Hematopoietic multipotent progenitor cell treated with erythropoietin and hydrocortisone succinate and interleukin-3 and kit ligand, for 8 days (in vitro differentiated cells): ENCODE results near the gene MRPL54.

Experiments
- DNase-seq: peaks from one replicate; pipeline ENCODE4 v3.0.0-alpha.2; 2015

Gene MRPL54

DNA sequence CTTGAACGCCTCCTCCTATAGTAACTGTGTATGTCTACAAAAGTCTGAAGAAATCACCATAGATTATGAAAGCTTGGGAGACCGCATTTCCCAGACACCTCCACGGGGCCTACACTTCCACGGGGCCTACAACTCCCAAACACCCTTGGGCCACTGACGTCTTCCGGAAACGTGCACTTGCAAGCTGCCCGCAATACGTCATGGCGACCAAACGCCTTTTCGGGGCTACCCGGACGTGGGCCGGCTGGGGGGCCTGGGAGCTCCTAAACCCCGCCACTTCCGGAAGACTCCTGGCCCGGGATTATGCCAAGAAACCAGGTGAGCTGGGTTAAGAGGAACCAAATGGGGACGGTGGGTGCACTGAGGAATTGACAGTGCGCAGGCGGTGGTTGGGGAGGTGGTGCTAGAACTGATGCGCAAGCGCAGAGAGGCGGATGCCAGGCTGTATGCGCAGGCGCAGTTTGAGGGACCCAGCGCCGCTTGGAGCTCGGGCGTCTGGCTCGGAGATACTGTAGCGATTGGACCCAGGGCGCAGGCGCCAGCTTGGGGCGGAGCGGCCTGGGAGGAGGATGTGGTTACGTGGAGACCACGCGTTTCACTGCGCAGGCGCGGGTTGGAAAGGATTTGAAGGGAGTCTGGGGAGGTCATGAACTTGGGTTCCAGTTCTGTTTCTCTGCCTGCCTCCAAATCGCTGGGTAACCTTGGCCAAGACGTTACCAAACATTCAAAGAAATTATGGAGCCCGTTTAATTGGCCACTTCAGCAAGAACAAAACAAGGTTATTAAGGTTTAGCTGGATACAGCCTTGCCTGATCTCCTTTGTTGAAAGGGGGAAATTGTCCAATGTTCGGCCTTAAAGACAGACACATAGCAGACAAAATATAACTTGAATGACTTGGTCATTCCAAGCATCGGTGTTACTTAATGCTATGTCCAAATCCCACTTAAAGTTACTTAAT is at the start of gene MRPL54:
TSS of gene MRPL54 (plus strand) at position 182 of the 959 bp plus-strand sequence. CDS start at position 201, 19 bp downstream.
- DNase-seq: peak; percentile 99

- DNase-seq: no peak
These were observed 46.3 kb upstream of the MRPL54 start for GRCh38 chr19:3716147-3716668.

DNA sequence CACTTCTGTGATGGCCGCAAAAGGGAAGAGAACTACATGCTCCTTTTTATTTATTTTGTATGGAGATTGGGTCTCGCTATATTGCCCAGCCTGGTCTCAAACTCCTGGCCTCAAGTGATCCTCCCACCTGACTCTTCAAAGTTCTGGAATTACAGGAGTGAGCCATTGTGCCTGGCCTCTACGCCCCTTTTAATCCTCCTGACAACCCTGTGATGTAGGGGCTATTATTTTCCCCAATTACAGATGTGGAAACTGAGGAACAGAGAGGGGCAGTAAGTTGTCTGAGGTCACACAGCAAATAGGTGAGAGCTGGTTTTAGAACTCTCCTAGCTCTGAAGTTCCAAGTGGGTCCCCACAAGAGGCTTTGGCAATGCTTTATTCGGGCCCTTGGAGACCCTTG is 42.6 kb upstream of the MRPL54 start:
- DNase-seq: no peak

DNA sequence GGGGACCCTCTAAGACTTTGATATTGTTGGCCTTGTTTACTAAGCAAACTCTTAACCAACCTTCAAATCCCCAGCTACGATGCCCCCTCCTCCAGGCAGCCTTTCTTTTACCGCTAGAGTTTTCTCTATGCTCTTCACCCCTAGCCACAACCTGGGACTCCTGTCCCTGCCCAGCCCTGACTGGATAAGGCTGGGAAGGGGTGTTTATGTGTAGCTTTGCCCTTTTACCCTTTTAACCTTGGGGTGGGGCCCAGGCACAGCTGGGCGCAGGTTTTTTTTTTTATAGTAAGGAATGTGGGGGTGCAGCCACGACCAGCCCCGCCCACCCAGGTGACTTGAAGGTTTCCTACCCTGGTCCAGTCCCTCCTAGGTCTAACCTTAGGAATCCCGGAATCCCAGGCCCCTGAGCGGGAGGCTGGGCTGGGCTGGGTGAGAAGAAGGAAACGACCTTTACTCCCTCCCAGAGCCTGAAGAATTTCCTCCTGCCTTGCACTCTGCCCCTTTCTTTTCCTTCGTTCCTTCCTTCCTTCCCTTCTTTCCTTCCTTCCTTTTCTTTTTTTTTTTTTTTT is 42.0 kb upstream of the MRPL54 start:
- no peak for DNase-seq

- DNase-seq: peak; percentile 76
These were observed 41.2 kb upstream of the MRPL54 start for GRCh38 chr19:3721131-3721886.

DNA sequence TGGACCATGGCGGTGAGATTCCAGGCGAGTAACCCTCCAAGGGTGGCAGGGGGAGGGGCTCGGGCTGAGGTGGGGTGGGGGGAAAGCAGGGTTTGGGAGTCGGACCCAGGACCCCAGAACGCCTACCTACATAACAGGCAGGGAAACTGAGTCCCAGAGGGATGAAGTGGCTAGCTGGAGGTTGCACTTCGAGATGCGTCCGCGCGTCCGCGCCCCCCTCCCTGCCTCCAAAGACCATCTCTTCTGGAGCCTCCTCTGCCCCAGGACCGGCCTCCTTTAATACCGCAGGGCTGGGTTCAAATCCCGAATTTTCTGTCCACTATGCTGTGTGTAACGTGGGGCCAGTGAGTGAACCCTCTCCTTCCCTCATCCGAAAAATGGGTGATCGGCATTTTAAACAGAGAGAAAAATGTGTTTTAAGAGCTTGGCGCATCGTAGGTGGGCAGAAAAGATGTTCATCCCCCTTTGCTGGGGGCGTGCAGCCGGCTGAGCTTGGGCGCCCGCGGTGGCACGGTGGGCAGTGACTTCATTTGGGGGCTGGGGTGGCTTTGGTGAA is 40.5 kb upstream of the MRPL54 start:
- no peak for DNase-seq

DNA sequence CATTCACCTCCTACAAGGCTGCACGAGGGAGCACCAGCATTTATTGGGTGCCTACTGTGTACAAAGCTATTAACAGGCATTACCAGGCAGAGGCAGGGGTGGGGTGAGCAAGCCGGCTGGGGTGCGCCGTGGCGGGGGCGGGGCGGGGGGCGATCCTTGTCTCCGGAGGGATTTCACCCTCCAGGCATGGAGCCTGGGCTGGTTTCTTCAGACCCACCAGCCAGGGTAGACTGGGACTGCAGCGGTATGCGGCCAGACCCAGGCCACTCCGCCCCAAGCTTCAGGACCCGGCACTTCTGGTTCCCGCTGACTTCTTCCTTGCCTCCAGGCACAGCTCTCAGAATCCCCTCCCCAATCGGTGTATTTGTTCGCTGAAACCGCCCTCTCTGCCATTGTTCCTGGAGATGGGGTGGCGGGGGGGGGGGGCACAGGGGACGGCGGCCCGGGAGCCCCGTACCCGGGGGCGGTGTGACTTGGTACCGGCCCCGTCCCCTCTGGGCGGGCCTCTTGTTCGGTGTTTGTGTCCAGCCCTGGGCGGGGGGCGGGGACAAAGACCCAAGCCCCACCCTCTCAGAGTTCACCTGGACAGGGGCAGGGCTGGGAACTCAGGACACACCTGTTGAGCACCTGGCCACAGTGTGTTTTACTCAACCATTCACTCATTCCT is 39.9 kb upstream of the MRPL54 start:
- DNase-seq: no peak

DNA sequence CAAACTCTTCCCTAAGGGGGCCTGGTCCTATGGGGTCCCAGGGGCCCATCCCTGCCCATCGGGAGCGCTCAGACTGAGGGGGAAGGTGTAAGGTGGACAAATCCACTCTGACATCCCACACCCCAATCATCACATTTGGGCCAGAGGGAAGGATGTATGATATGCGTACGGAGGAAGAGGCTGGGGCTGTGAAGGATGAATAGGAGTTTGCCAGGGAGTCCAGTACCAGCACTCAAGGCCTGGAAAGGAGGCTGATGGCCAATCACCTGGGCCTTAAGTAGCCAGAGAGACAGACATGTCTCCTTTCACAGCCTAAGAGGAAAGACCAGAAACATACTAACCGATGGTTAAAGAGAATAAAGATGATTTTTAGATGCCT is 39.4 kb upstream of the MRPL54 start:
- DNase-seq: no peak

DNA sequence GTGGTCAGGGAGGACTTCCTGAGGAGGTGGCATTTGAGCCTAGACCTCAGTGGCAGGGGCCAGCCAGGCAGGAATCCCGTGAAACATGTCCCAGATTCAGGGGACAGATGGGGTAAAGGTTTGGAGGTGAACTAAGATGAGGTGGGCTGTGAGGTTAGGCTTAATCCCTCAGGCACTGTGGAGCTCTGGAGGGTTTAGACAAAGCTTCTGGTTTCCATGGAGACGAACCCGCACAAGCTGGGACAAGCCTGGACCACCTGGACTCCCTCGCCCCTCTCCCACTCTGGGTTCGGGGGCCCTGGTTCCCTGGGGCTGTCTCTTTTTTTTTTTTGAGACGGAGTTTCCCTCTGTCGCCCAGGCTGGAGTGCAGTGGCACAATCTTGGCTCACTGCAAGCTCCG is 38.6 kb upstream of the MRPL54 start:
- DNase-seq: no peak

GRCh38 chr19:3725121-3725520 is 37.4 kb upstream of the MRPL54 start:
- DNase-seq: no peak

DNA sequence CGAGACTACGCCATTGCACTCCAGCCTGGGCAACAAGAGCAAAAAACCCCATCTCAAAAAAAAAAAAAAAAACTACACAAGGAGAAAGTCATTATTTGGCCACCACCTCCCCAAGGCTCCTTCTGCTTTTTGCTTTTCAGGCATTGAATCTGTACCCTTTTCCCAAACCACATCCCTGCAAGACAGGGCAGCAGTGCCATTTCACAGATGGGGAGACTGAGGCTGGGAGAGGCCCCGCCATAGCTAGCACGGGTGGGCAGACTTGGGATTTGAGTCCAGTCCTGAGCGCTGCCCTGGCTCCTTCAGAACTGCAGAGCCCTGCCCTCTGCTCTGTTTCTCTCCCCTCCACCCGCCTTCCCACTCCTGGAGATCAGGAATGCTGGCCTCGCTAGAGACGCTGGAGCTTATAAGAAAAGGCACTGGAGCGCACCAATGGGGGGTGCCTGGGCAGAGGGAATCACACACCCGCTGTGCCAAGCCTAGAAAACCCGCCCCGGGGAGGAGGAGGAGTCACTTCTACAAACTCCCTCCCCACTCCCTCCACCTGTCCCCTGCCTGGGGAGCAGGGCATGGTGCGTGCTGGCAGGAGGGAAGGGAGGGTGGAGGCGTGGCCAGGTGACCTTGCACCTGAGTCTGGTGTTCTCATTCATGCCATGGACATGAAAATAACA is 36.7 kb upstream of the MRPL54 start:
- DNase-seq: no peak

DNA sequence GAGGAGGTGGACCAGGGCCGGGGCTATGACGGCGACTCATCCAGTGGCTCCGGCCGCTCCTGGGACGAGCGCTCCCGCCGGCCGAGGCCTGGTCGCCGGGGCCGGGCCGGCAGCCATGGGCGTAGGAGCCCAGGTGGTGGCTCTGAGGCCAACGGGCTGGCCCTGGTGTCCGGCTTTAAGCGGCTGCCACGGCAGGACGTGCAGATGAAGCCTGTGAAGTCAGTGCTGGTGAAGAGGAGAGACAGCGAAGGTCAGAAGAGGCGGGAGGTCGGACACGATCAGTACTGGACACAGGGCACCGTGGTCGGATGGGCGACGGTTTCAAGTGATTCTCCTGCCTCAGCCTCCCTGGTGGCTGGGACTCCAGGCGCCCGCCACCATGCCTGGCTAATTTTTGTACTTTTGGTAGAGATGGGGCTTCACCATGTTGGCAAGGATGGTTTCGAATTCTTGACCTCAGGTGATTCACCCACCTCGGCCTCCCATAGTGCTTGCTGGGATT is 32.0 kb upstream of the MRPL54 start:
- no peak for DNase-seq

DNA sequence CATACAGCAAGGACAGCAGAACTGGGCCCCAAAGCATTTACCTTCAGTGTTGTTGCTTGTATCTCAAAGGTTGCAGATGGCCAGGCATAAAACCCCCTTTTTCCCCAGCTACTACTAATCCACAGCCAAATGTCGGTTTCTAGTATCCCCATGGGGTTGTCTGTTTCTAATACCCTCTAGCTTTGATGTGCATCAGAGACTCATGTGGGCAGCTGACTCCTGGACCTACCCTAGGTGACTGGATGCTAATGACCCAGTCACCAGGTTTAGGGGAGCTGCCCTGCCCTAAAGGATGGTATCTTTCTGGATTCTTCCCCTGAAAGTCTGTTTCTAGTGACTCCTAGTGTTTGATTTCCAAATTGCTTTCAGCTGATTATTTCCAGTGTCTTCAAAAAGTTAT is 30.4 kb upstream of the MRPL54 start:
- DNase-seq: no peak

GRCh38 chr19:3733549-3734309 is 28.8 kb upstream of the MRPL54 start:
- DNase-seq: no peak

DNA sequence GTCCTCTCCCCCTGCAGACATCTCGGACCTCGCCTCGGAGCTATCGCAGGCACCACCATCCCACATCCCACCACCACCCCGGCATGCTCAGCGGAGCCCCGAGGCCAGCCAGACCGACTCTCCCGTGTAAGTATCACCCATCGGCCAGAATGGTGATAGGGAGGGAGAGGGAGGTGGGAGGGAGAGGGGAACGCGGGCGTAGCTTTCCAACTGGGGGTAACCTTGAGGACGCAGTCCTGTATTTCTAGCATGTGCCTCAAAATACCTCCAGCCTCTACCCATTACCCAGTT is 28.2 kb upstream of the MRPL54 start:
- no peak for DNase-seq

GRCh38 chr19:3736106-3736724 is 26.3 kb upstream of the MRPL54 start:
- DNase-seq: no peak

- no peak for DNase-seq
These were observed 24.8 kb upstream of the MRPL54 start for GRCh38 chr19:3737487-3738205.

- DNase-seq: no peak
These were observed 23.8 kb upstream of the MRPL54 start for GRCh38 chr19:3738477-3739220.

- DNase-seq: no peak
These were observed 22.1 kb upstream of the MRPL54 start for GRCh38 chr19:3740431-3740830.
